NCI-H1436 treated with DMSO at 0.1 percent for 48 hours (cell line): Measurements from ENCODE around the gene UXT.

Source experiments
- DNase-seq: peaks from one replicate; lab custom pipeline; 2025; lab: John Stamatoyannopoulos, UW

Gene UXT

DNA sequence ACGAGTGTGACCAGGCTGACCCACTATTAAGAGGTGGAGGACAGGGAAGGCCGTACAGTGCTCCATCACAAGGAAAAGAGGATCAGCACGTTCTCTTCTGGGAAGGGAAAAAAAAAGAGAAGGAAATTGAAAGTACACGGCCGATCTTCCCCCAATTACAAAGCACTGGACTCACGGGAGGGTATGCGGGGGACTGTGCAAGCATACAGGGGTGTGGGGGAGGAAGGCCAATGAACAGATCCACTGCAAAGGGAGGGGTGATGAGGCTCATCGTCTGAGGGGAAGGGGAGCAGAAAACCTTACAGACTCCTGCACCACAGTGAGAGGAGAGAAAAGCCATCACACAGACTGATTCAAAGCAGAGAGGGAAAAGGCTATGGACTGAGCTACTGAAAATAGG is 9.7 kb downstream of the UXT start:
- DNase-seq: no peak

DNA sequence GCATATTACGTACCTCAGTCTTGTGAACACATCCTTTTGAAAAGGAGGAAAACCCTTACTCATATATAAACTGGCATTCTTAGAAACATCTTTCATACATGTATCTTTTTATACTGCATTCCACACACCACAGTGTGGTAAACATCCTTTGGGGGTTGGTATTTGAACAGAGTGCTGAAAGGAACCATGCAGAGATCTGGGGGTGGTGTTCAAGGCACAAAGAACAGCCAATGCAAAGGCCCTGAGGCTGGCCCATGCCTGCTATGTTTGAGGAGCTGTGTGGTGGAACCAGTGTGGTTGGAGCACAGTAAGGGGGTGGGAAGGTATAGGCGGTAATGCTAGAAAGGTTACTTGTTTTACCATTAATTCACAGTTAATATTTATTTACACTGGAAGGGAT is 10.6 kb downstream of the UXT start:
- no peak for DNase-seq

DNA sequence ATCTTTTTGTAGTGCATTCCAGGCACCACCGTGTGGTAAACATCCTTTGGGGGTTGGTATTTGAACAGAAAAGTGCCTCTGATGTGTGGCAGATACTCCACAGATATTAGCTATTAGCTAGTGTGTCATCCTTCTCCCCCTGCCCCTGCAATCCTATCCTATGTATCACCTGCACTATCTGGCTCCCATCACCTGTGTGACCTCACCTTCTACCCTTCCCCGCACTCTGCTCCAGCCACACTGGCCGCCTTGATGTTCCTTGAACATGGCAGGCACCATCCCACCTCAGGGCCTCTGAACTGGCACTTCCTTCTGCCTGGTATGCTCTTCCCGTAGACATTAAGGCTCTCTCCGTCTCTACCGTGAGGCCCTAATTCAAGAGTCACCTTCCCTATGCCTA is 12.3 kb downstream of the UXT start:
- DNase-seq: no peak

DNA sequence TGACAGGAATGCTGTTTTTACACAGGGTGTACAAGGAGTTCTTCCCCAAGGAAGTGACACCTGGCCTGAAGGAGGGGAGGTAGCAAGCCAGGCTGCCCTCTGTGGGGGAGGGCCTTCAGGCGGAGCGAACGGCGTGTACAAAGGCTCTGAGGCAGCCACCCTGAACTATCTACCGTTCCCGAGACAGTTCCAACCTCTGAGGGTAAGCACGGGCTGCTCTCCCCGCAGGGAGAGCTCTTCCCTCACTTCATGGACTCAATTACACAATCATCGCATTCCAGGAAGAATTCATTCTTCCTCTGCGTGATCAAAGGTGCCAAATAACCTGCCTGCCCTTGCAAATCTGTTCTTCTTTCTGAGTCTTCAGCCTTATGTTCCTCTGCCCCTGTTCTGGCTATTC is 13.4 kb downstream of the UXT start:
- DNase-seq: no peak

DNA sequence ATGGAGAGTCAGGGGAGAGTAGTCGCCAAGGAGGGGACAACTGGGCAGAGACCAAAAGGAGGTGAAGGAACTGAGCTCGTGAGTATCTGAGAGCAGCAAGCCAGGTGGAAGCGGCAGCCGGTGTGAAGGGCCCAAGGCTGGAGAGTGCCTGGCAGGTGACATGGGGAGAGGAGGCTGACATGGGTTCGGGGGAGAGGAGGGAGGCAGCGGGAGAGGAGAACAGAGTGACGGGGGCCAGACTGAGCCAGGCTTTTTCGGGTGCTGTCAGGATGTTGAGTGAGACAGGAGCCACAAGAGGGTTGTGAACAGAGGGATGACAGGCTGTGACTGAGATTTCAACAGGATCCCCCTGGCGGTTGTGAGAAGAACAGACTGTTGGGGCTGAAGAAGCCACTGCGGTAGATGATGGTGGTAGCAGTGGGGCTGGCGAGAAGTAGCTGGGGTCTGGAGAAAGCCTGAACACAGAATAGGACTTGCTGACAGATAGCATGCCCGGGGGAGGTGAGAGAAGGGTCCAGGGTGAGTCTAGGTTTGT is 14.4 kb downstream of the UXT start:
- no peak for DNase-seq

DNA sequence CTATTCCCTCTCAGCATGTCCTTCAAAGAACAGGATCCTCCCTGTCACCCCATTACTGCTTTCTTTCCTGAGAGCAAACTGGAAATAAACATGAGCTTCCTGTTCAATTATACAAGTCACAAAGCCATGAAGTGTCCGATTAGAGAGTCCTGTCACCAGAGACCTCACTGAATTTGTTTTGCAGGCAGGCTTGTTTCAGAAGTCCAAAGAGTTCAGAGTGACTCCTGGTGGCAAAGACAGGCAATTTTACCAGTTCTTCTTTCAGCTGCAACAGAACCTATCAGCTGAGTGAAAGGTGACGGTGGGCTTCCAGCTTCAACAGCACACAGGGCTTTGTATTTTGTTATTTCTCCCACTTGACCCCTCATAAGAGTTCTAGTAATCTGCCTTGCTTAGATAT is 15.1 kb downstream of the UXT start:
- DNase-seq: no peak

DNA sequence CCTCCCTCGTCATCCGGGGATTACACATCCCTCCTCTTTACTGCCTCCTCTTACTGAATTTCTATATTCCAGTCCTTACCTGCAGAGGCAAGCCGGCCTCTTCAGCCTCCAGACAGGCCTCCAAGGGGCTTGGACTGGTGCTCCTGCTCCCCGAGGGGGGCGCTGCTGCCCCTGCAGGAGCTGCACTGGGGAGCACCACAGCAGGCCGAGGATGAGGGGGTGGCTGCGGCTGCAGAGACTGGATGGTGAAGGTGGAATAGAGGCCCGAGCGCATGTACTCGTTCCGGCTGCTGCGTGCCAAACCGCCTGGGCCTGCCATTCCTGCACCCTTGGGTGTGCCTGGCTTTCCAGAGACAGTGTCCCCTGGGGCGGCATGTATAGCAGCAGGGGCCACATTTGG is 20.2 kb downstream of the UXT start:
- no peak for DNase-seq

DNA sequence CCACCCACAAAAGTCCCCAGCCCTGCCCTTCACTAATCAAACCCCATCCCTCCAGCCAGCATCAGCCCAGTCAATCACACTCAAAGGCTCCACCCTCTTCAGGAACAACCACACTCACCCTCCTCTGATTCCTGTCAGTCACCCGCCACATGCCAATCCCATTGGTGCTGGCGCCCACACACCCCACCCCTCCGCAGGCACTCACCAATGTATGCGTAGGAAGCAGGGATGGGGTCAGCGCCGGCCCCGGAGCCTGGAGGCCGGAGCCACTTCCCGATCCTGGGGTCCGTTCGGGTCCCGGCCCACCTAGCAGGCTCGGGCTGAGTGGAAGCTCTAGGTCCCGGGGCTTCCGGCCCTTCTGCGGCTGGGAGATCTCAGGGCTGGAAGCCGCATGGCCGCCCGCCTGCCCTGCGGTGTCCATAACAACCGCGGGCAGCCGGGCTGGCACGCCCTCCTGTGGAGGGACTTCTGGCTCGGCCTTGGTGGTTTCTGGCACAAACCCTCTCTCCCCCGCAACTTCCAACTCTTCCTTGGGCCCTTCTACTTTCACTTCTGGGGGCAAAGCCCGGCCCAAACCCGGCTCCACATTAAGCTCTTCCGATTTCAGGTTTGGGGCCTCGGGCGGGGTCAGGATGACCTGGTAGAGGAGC is 21.3 kb downstream of the UXT start:
- no peak for DNase-seq

DNA sequence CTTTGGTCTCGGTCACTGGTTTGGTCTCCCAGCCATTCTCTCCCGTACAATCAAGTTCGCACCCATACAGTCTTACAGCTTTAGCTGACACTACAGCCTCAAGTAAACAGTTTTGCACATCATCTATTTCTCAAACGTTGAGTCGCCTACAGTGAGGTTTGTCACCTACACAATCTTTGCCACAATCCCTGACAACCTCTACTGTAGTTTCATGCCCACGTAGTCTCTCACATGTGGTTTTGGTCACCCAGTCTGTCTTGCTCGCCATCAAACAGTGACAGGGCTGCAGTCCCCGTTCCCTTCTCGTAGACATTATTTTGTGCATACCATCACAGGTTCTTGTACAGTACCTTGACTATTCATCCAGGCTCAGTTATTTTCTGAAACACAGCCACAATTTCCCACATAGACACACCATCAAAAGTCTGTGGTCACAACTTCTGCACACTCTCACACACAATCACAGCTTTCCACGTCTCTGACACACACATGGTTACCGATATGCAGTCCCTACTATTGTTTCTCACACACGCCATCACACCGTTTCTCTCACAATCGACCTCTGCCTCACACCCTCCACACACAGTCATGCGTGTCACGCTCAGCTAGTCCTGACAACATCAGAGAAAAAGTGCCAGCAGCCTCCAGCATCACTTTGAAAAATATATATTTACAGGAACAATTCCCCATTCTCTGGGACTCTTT is 24.0 kb downstream of the UXT start:
- DNase-seq: no peak

DNA sequence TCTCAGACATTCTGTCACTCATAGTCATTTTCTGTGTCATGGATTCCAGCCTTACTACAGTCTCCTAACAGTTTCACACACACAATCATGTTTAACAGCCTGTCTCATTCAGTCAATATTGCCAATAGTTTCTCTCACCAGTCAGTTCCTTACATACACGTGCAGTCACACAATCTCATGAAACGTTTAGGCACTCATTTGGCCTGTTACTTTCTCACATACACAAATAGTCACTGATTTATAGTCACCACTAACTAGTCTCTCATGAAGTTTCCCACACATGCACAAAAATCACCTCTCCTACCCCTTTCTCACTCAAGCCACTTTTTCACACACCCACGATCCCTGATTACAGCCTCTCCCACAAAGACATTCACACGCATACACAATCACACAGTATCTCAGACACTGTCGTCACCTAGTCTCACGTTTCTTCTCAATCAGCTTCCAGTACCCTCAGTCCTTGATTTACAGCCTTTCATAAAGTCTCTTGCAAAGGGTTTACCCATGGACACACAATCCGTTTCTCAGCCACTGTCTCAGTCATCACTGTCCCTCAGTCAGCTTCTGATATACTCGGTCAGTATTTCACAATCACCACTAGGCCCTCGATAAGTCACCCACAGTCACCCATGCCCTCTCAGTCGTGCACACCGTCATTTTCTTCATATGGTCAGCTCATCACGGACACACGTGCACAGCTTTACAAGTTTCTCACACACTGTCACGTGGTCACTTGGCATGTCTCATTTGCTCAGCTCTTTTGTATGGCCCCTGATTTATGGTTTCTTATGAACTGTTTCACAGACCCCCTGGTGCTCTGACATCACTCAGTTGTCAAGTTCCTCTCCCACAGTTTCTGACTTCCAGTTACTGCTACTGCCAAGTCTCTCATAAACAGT is 25.0 kb downstream of the UXT start:
- no peak for DNase-seq

DNA sequence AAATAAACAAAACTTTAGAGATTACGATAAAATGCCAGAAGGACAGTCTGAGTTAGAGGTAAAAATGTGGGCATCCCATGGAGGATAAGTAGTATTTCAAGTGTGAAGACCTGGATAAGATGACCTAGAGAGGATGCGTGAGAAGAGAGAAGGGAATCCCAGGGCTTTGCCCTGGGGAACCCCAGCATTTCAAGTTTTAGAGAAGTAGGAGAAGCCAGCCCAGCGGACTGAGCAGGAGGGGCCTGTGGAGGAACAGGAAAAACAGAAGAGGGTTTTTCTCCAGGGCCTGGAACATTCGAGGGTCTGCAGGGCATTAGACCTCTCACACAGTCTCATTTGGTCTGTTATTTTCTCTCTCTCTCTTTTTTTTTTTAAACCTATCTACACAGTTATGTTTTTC is 26.3 kb downstream of the UXT start:
- no peak for DNase-seq

DNA sequence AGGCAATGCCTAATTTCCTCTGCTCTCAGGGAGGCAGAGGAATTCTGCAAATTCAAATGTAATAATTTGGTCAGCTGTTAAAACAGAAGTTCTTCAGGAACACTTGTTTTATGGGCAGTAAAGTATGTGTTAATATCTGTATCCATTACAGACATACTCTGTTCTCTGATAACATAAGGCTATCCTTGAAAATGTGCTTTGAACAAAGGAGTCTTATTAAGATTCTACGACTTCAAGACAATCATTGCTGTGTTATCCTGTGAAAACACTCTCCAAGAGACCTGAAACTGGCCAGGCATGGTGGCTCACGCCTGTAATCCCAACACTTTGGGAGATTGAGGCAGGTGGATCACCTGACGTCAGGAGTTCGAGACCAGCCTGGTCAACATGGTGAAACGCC is 27.3 kb downstream of the UXT start:
- no peak for DNase-seq

DNA sequence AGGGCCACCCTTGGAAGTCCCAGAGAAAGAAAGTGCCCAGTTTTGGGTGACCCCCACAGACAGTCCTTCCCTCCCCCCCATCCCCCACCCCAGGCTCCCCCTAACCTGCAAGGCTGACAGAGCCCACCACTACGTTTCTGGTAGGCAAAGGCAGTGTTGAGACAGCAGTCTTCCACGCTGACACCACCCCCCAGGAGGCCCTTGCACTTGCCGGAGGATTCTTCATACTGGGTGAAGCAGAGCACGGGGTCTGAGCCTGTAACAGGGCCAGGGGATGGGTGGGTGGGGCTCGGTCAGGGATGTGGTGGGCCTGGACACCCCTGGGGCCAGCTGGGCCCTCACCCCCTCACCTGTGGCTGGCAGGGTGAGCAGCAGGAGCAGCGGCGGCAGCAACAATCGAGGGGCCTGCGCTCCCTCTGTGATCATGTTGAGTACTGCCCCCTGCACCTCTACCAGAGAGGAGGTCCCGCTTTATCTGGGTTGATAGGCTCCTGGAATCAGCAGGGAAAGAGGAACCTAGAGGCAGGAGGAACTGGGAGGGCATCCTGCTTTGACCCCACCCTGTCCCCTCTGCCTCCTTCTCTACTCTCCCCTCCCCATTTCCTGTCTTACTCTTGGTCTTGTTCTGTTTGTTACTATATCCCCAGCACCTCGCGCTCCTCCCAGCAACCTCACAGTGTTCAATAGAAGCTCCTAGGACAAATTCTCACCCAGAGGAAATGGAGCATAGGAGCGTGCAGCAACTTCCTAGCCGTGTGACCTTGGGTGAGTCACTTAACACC is 29.4 kb downstream of the UXT start, which contains the start of gene CFP:
Gene CFP, minus strand, starts transcription at position 512 of the 782 bp plus-strand sequence. Its CDS starts 86 bp downstream, at position 426.
- no peak for DNase-seq

DNA sequence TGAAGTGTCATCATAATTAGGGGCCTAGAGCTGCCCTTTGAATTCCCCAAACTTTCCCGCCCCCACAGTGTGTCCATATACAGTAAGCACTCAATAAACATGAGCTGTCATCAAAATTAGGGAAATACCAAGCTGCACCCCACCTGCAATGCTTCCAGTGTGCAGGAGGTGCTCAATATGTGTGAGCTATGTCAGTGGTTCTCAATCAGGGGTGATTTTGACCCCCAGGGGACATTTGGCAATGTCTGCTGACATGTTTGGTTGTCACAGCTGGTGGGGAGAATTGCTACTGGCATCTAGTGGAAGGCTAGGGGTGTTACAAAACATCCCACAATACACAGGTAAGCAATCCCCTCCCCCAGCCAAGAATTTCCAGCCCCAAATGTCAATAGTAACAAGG is 30.0 kb downstream of the UXT start:
- no peak for DNase-seq

DNA sequence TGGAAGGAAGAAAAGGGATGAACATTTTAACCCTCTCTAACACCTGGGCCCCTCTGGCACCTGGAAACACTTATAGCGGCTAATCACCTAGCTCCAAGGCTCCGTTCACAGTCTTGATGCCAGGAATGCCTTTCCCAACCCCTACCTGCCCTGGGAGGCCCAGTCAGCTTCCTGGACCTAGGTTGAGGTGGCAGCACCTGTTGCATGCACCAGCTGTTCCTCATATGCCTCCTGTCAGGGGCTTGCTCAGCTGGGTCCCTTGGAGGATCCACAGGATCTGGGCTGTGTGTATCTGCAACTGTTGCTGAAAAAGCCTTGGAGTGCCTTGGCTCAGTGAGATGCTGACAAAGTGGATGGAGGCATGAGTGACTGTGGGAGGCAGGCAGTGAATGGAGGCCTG is 33.6 kb downstream of the UXT start:
- no peak for DNase-seq

DNA sequence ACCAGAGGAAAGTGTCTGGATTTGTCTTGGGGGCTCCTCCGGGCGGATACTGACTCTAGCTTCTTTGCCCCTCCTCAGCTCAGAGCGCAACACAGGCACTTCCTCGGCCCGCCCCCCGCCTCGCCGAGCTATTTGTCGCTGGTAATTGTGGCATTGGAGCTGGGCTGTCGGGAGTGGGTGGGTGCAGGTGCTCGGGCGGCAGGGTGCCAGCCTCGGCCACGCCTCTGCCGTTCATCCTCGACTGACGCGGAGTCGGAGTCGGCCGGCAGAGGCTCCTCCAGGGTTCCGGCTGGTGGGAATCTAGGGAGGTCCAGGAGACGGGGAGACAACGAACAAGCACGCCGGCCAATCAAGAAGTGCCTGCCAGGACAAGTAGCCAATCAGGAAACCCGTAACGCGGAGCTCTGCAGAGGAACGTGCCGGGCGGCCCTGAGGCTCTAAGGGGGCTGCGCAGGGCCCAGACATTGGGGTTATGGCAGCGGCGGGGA is 35.4 kb downstream of the UXT start:
- DNase-seq: peak; percentile 52

DNA sequence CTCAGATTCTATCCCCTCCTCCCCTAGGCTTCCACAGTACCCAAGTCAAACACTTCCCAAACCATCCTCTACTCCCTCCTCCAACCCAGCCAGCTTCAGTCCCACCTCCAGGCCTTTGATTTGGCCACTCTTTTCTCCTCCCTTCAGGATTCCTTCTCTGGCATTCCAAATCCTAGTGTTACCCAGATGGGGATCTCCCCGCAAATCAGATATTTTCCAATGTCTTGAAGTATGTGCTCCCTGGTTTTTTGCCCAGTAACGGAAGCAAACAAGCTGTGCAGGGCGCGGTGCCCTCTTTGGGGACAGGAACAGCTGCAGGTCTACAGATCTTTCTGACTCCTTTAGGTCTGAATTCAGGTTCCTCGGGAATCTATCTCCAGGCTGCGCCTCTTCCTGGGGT is 37.1 kb downstream of the UXT start:
- DNase-seq: no peak

DNA sequence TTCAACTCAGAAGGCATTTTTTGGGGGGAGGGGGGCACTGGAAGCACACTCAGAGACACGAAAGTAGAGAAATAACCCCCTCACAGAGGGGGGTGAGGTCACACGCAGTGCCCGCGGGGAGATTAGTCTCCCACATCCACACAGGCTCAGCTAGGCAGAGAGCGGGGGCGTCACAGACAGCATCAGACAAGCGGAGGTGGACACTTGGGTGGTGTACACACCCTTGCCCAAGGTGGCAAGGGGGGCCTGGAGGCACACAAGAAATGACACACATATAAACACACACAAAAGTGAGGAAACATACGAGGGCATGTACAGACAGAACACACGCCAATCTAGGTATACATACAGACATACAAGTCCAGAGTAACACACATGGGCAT is 38.7 kb downstream of the UXT start:
- DNase-seq: no peak

DNA sequence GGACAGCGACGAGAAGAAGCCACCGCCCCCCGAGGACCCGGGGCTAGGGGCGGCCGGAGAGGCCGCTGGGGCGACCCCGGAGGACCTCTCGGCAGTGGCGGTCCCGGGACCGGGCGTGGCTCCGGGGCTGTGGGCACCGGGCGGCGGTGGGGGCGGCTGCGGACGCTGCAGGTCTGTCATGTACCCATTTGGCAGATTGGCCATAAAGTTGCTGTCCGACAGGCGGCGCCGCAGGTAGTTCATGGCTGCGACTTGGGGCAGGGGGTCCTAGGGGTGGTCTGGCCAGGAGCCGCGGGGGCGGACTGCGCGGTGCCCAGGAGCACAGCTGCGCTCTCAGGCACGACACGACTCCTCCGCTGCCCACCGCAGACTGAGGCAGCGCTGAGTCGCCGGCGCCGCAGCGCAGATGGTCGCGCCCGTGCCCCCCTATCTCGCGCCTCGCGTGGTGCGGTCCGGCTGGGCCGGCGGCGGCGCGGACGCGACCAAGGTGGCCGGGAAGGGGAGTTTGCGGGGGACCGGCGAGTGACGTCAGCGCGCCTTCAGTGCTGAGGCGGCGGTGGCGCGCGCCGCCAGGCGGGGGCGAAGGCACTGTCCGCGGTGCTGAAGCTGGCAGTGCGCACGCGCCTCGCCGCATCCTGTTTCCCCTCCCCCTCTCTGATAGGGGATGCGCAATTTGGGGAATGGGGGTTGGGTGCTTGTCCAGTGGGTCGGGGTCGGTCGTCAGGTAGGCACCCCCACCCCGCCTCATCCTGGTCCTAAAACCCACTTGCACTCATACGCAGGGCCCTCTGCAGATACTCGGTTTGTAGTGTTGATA is 39.3 kb downstream of the UXT start, which contains the start of gene SYN1:
Gene SYN1, minus strand, starts transcription at position 372 of the 817 bp plus-strand sequence. Its CDS starts 129 bp downstream, at position 243.
- peak; percentile 18 for DNase-seq

DNA sequence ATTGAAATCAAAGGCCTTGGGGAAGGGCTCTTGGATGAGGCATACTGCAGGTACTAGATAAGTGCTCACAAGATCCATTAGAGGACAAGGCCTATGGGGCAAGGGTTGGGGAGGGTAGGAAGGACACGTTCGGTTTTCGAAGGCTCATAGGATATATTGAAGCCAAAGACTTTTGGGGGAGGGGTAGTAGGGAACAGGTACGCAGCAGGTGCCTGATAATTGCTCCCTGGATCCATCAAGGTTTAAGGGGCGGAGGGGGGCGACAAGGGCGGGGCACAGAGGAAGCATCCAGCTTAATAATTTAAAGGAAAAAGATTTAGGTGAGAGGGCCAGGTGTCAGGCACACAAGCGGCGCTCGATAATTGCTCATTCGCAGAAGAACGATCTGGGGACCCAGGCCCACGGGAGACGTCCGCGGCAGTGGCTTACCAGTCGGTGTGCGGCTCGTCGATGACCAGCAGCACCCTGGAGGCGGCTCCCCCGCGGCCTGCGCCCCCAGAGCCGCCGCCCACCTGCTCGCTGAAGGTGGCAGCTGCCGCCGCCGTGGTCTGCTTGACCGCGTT is 40.0 kb downstream of the UXT start:
- no peak for DNase-seq
